ENCODE data around the gene KANSL3.

DNA sequence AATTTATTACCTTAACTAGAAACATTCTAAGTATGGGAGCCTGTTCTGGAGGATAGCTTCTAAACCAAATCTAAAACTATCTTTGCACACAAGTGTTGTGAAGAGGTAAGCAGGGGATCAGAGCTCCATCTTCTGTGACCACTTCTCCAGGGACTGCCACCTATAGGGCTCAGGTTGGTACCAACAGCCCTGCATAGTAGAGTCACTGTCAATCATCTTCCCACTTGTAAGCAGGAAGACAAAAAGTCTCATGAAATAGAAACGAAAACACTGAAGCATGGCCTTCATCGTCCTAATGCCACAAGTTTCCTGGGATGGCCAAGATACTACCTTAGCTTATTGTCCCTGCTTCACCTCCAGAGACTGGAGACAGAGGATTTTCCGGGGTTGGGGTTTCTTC, 43.8 kb downstream of the KANSL3 start:
- TF ChIP-seq EP300 (IDR thresholded peaks at IDR 0.05; ENCODE audit: low read length): no peak
- TF ChIP-seq, protein P1, sequence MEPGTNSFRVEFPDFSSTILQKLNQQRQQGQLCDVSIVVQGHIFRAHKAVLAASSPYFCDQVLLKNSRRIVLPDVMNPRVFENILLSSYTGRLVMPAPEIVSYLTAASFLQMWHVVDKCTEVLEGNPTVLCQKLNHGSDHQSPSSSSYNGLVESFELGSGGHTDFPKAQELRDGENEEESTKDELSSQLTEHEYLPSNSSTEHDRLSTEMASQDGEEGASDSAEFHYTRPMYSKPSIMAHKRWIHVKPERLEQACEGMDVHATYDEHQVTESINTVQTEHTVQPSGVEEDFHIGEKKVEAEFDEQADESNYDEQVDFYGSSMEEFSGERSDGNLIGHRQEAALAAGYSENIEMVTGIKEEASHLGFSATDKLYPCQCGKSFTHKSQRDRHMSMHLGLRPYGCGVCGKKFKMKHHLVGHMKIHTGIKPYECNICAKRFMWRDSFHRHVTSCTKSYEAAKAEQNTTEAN (CRISPR knock-in tag; IDR thresholded peaks at IDR 0.05): no peak
- TF ChIP-seq, protein P2, sequence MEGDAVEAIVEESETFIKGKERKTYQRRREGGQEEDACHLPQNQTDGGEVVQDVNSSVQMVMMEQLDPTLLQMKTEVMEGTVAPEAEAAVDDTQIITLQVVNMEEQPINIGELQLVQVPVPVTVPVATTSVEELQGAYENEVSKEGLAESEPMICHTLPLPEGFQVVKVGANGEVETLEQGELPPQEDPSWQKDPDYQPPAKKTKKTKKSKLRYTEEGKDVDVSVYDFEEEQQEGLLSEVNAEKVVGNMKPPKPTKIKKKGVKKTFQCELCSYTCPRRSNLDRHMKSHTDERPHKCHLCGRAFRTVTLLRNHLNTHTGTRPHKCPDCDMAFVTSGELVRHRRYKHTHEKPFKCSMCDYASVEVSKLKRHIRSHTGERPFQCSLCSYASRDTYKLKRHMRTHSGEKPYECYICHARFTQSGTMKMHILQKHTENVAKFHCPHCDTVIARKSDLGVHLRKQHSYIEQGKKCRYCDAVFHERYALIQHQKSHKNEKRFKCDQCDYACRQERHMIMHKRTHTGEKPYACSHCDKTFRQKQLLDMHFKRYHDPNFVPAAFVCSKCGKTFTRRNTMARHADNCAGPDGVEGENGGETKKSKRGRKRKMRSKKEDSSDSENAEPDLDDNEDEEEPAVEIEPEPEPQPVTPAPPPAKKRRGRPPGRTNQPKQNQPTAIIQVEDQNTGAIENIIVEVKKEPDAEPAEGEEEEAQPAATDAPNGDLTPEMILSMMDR (IDR thresholded peaks at IDR 0.05 in 2 of 3, conservative IDR thresholded peaks at IDR 0.05 in 1 of 3; ENCODE audit: insufficient read depth in 2 of 3, low read depth in 1 of 3, low read length in 3 of 3): no peak
- no peak for TF ChIP-seq POLR2A (conservative IDR thresholded peaks at IDR 0.05)
- TF ChIP-seq, protein P3, sequence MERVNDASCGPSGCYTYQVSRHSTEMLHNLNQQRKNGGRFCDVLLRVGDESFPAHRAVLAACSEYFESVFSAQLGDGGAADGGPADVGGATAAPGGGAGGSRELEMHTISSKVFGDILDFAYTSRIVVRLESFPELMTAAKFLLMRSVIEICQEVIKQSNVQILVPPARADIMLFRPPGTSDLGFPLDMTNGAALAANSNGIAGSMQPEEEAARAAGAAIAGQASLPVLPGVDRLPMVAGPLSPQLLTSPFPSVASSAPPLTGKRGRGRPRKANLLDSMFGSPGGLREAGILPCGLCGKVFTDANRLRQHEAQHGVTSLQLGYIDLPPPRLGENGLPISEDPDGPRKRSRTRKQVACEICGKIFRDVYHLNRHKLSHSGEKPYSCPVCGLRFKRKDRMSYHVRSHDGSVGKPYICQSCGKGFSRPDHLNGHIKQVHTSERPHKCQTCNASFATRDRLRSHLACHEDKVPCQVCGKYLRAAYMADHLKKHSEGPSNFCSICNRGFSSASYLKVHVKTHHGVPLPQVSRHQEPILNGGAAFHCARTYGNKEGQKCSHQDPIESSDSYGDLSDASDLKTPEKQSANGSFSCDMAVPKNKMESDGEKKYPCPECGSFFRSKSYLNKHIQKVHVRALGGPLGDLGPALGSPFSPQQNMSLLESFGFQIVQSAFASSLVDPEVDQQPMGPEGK (CRISPR knock-in tag; IDR thresholded peaks at IDR 0.05; ENCODE audit: borderline replicate concordance): no peak
- TF ChIP-seq SMARCA5 (IDR thresholded peaks at IDR 0.05): no peak
- no peak for TF ChIP-seq FOXJ2 (tag; IDR thresholded peaks at IDR 0.05)
- TF ChIP-seq, protein P4, sequence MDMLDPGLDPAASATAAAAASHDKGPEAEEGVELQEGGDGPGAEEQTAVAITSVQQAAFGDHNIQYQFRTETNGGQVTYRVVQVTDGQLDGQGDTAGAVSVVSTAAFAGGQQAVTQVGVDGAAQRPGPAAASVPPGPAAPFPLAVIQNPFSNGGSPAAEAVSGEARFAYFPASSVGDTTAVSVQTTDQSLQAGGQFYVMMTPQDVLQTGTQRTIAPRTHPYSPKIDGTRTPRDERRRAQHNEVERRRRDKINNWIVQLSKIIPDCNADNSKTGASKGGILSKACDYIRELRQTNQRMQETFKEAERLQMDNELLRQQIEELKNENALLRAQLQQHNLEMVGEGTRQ (CRISPR knock-in tag; IDR thresholded peaks at IDR 0.05): no peak
- TF ChIP-seq, protein P5, sequence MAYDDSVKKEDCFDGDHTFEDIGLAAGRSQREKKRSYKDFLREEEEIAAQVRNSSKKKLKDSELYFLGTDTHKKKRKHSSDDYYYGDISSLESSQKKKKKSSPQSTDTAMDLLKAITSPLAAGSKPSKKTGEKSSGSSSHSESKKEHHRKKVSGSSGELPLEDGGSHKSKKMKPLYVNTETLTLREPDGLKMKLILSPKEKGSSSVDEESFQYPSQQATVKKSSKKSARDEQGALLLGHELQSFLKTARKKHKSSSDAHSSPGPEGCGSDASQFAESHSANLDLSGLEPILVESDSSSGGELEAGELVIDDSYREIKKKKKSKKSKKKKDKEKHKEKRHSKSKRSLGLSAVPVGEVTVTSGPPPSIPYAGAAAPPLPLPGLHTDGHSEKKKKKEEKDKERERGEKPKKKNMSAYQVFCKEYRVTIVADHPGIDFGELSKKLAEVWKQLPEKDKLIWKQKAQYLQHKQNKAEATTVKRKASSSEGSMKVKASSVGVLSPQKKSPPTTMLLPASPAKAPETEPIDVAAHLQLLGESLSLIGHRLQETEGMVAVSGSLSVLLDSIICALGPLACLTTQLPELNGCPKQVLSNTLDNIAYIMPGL (CRISPR knock-in tag; IDR thresholded peaks at IDR 0.05): no peak
- no peak for TF ChIP-seq MEIS2 (IDR thresholded peaks at IDR 0.05; ENCODE audit: partially characterized antibody)
- no peak for TF ChIP-seq ZFP36 (IDR thresholded peaks at IDR 0.05; ENCODE audit: low read depth, low read length, partially characterized antibody)
- no peak for TF ChIP-seq MCM3 (IDR thresholded peaks at IDR 0.05)

All from K562 (cell line).